HTR-8/SVneo (cell line): Measurements from ENCODE around the gene MPP3.

Experiments
- DNase-seq: peaks from one replicate; pipeline ENCODE4 v3.0.0; 2011; ENCODE audit warnings: low spot score, mixed read lengths; ENCODE audit not compliant: insufficient read length
- FAIRE-seq: peaks from 2 replicates; lab custom pipeline; 2011; peaks lifted over from hg19 to GRCh38; lab: Jason Lieb, UNC

Gene MPP3

DNA sequence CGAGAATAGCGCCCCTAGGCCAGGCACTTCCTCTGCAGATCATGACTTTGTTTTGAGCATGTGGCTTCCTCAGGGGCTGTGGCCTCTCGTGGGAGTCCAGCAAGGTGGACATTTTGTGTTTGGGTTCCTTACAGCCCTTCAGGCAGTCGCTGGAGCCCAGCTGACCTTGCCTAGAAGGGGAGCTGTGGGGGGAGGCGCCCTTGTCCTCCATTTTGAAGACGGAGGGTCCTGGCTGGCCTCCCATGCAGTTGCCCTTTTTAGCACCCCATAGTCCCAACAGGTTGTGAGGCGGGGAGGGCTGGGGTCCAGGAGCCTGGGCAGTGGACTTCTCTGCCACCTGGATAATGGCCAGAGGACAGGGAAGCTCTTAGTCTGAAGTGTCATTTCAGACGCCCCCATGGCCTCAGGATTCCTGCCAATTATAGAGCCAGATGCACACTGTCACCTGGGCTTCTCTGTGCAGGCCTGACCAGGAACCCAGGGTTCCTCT, 75.7 kb downstream of the MPP3 start:
- FAIRE-seq (no peak), DNase-seq (no peak)

DNA sequence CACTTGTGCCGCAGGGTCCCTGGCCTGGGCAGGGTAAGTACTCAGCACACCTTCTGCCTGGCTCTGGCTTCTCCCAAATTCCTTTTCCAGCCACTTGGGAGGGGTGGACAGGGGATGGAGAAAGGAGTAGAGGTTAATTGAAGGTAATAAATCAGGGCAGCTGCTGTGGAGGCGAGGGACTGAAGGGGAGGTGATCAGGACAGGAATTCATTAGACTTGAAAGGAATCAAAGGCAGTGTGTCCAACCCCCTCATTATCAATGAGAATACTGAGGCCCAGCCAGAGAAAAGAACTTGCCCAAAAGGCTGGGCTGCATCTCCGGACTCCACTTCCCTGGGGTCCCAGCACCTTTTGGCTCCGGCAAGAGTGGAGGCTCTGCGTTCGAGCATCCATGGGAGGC, 76.7 kb downstream of the MPP3 start:
- FAIRE-seq (no peak), DNase-seq (no peak)

DNA sequence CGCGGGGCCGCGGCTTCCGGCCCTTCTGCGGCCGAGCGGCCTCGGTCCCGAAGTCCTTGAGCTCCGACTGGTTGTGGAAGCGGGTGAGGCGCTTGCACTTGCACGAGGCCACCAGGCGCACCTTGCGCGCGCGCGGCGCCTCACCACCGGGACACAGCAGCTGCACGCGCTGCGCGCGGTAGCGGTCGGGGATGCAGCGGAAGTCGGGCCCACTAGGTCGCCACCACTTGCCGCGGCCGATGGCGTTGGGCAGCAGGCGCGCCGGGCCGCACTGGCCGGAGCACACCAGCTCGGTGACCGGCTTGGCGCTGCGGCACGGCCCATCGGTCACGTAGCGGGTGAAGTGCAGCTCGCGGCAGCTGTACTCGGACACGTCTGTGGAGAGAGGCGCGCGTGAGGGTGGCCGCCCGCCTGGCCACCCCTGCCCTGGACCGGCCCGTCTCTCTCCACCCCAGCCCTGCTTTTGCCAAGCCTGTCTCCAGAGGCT, 77.5 kb downstream of the MPP3 start:
- no peak for DNase-seq

DNA sequence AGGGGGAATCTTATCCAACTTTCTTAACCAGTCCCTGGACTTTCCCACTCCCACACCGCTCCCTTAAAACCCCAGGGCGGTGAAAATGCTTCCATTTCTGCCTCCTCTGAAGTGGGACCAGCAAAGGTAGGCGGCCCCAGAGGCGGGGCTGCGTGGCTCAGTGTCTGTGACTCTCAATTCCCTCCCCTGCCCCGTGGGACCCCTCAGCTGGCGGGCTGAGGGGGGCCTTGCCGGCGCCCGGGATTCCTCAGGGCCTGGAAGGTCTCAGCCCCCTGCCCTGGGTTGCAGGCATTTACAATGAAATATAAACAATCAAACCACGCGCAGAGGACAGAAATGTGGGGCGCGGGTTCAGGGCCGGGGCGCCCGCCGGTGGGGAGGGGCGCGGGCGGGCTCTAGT, 78.0 kb downstream of the MPP3 start:
- no peak for DNase-seq
- FAIRE-seq = no peak

More for the DNA sequence above, 77.5 kb downstream of the MPP3 start:
- peak; percentile 26 for FAIRE-seq

DNA sequence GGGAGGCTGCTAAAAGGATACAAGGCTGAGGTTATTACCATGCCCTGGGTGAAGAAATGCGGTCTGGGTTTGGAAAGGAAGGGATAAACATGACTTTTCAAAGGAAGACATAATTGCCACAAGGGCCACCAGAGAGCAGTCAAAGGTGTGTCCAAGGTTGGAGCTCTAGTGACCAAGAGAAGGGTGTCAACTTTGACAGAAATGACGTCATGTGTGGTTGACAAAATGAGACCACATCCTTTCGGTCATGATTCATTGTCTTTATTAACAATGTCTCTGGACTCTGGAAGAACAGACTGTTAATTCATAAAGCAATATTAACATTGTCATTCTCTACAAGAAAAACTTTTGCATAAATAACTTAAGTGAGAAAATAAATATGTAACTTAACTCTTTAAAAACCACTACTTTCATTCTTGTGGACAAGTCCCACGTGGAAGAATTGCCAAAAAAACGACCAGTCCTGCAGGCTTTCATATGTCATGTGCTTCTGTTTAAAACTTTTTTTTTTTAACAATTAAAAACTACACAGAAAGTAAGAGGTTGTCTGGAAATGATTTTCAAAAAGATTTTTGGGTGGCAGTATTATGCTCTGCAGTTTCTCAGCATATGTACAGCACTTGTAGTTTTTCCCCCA, 79.3 kb downstream of the MPP3 start:
- no peak for DNase-seq
- no peak for FAIRE-seq
